OCI-LY3 (cell line): ENCODE data around the gene UNC5A.

Experiments used
- H2AFZ ChIP-seq: fragments of 200-600, 300-600 bp; shearing (Covaris generic); 2 replicates; pipeline ENCODE4 v1.6.0; 2014; ENCODE audit warnings: antibody characterized with exemption, low read depth, low read length
- H3K27ac ChIP-seq: fragments of 200-600, 300-600 bp; sonication (generic); 2 replicates; pipeline ENCODE4 v1.5.1; 2014; ENCODE audit warnings: mild to moderate bottlenecking, low read length, moderate library complexity, mixed read lengths
- H3K27me3 ChIP-seq: fragments of 200-600, 300-600 bp; sonication (generic); 2 replicates; pipeline ENCODE4 v1.6.1; 2014; ENCODE audit warnings: low read depth, low read length, mixed read lengths
- H3K36me3 ChIP-seq: fragments of 200-600, 300-600 bp; sonication (generic); replicated peaks from 2 replicates; pipeline ENCODE3; 2014; ENCODE audit warnings: low read depth, low read length, mixed read lengths
- H3K4me1 ChIP-seq: fragments of 300-600, 200-600 bp; sonication (generic); 2 replicates; pipeline ENCODE4 v1.6.1; 2014; ENCODE audit warnings: low read length, mixed read lengths
- H3K4me2 ChIP-seq: fragments of 200-600, 300-600 bp; sonication (generic); 2 replicates; pipeline ENCODE4 v1.6.1; 2014; ENCODE audit warnings: low read length, mixed read lengths
- H3K4me3 ChIP-seq: fragments of 300-600, 200-600 bp; sonication (generic); 2 replicates; pipeline ENCODE4 v1.5.1; 2014; ENCODE audit warnings: antibody characterized with exemption, mild to moderate bottlenecking, low read length, moderate library complexity
- H3K79me2 ChIP-seq: fragments of 300-600, 200-600 bp; shearing (Covaris generic); 2 replicates; pipeline ENCODE4 v1.6.1; 2014; ENCODE audit warnings: mild to moderate bottlenecking, low read length, mixed read lengths
- H3K9ac ChIP-seq: fragments of 300-600, 200-600 bp; shearing (Covaris generic); 2 replicates; pipeline ENCODE4 v1.6.0; 2014; ENCODE audit warnings: mild to moderate bottlenecking, low read length, moderate library complexity
- H3K9me3 ChIP-seq: fragments of 200-600, 300-600 bp; shearing (Covaris generic); 2 replicates; pipeline ENCODE4 v1.6.1; 2014; ENCODE audit warnings: low read length, mixed read lengths; ENCODE audit not compliant: insufficient read depth
- H4K20me1 ChIP-seq: fragments of 200-600, 300-600 bp; sonication (generic); 2 replicates; pipeline ENCODE4 v1.6.1; 2016; ENCODE audit warnings: low read length, mixed read lengths; ENCODE audit not compliant: insufficient read depth
- EZH2phosphoT487 ChIP-seq: fragments of 200-600 bp; shearing (Covaris generic); IDR thresholded peaks from 2 replicates; pipeline ENCODE4 v1.6.1; 2018; ENCODE audit warnings: antibody characterized with exemption, mixed run types, low read depth
- TF ChIP-seq, protein P1 (sequence below): fragments of 200-600, 300-600 bp; sonication (generic); IDR thresholded peaks from 2 replicates; pipeline ENCODE4 v1.5.1; 2014; ENCODE audit warnings: antibody characterized with exemption, low read length, low read depth

UNC5A gene

DNA sequence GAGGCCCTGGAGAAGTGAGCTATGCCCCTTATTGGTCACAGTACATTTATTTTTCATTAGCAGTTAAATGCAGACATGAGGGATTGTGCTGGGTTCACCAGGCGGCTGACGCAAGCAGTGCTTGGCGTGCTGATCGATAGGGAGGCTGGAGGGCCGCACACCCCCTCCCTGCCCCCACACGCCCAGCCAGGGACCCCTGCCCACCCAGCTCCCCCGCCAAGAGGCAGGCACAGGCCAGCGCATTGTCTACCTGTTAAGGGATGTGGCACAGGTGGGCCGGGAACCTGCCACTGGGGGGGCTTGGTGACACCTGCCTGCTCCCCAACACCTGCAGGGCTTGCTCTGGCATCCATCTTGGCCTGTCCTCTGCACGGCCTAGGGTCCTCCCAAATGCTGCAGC is 49.6 kb downstream of the UNC5A start:
- TF ChIP-seq EZH2phosphoT487: no peak
- TF ChIP-seq, protein P1, sequence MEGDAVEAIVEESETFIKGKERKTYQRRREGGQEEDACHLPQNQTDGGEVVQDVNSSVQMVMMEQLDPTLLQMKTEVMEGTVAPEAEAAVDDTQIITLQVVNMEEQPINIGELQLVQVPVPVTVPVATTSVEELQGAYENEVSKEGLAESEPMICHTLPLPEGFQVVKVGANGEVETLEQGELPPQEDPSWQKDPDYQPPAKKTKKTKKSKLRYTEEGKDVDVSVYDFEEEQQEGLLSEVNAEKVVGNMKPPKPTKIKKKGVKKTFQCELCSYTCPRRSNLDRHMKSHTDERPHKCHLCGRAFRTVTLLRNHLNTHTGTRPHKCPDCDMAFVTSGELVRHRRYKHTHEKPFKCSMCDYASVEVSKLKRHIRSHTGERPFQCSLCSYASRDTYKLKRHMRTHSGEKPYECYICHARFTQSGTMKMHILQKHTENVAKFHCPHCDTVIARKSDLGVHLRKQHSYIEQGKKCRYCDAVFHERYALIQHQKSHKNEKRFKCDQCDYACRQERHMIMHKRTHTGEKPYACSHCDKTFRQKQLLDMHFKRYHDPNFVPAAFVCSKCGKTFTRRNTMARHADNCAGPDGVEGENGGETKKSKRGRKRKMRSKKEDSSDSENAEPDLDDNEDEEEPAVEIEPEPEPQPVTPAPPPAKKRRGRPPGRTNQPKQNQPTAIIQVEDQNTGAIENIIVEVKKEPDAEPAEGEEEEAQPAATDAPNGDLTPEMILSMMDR: no peak
- no peaks in the 10 kb centered on the region for H3K79me2 ChIP-seq
- peaks cover 30% of the 10 kb centered on the region for H3K27me3 ChIP-seq

DNA sequence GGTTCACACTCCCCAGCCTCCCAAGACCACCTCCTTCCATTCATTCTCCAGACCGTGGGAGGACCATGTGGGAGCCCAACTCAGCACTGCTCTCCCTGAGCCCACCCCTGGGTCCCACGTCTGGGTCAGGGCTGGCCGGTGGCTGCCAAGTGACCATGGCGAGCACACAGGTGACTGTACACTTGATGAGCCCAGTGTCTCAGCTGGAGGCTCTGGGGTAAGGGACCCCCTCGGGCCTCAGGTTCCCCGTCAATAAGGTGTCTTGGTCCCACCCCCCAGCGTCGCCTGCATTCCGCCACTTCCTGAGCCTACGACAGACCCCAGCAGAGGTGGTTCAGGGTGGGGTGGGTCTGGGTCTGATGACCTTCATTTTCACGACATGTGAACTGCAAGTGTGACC is 50.0 kb downstream of the UNC5A start:
- no peak overlapping the region for H3K9ac ChIP-seq
- no peak overlapping the region for H2AFZ ChIP-seq
- peaks cover 11% of the 10 kb centered on the region for H3K4me1 ChIP-seq
- no peak overlapping the region for H3K4me2 ChIP-seq
- TF ChIP-seq EZH2phosphoT487: no peak
- TF ChIP-seq, protein P1: no peak
- H3K9me3 ChIP-seq: no peaks in the 10 kb centered on the region
- no peaks in the 10 kb centered on the region for H3K36me3 ChIP-seq
- H3K27me3 ChIP-seq: peaks cover 30% of the 10 kb centered on the region
- no peaks in the 10 kb centered on the region for H4K20me1 ChIP-seq
- no peak overlapping the region for H3K27ac ChIP-seq
- H3K79me2 ChIP-seq: no peaks in the 10 kb centered on the region
- H3K4me3 ChIP-seq: no peak overlapping the region

More for the DNA sequence above, 49.6 kb downstream of the UNC5A start:
- H2AFZ ChIP-seq: no peak overlapping the region
- no peak overlapping the region for H3K27ac ChIP-seq
- H3K9me3 ChIP-seq: no peaks in the 10 kb centered on the region
- peaks cover 11% of the 10 kb centered on the region for H3K4me1 ChIP-seq
- no peak overlapping the region for H3K4me2 ChIP-seq
- no peak overlapping the region for H3K4me3 ChIP-seq
- H3K9ac ChIP-seq: no peak overlapping the region
- no peaks in the 10 kb centered on the region for H3K36me3 ChIP-seq
- no peaks in the 10 kb centered on the region for H4K20me1 ChIP-seq

DNA sequence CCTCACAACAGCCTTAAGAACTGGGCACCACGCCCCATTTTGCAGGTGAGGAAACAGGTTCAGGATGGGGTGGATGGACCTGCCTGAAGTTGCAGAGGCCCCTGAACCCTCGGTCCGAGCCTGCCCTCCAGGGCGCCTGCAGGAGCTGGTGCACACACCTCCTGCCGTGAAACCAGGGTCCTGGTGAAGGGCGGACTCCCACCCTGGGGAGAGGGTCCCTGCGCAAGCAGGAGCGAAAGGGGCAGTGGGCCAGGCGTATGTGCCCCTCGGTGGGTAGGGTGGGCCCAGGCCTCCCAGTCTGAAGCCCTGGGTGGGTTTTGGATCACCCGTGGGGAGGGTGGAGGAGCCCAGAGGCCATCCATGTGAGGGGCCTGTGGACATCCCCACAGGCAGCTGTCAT is 50.9 kb downstream of the UNC5A start:
- H4K20me1 ChIP-seq: no peaks in the 10 kb centered on the region
- no peak overlapping the region for H3K4me3 ChIP-seq
- peaks cover 11% of the 10 kb centered on the region for H3K4me1 ChIP-seq
- no peaks in the 10 kb centered on the region for H3K36me3 ChIP-seq
- no peak overlapping the region for H3K4me2 ChIP-seq
- no peak overlapping the region for H3K27ac ChIP-seq
- H3K9me3 ChIP-seq: no peaks in the 10 kb centered on the region
- peaks cover 38% of the 10 kb centered on the region for H3K27me3 ChIP-seq
- TF ChIP-seq EZH2phosphoT487: no peak
- TF ChIP-seq, protein P1: no peak
- no peaks in the 10 kb centered on the region for H3K79me2 ChIP-seq
- no peak overlapping the region for H3K9ac ChIP-seq
- no peak overlapping the region for H2AFZ ChIP-seq

DNA sequence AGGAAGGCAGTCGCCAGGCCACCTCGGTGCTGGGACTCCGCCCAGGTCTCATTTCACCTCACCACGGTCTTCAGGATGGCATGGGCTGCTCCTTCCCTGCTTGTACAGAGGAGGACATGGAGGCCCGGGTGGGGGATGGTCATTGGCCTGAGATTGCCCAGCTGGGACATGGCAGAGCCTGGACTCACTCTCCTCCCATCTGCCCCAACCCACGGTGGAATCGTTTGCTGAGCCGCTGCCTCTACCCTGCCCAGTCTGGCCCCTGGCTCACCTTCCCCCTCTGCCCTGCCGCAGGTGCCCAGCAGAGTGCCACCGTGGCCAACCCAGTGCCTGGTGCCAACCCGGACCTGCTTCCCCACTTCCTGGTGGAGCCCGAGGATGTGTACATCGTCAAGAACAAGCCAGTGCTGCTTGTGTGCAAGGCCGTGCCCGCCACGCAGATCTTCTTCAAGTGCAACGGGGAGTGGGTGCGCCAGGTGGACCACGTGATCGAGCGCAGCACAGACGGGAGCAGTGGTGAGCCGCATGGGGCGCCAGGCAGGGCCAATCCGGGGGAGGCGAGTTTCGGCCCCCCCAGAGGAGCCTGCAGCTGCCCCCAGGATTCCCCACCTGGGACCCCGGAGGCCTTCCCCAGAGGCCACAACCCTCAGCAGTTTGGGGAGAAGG is 52.1 kb downstream of the UNC5A start:
- Histone ChIP-seq H3K4me2 (peak overlapping the region; percentile 72), H2AFZ (peak overlapping the region; percentile 61), H3K79me2 (no peaks in the 10 kb centered on the region), H3K27me3 (peaks cover 37% of the 10 kb centered on the region), H3K36me3 (no peaks in the 10 kb centered on the region), H4K20me1 (no peaks in the 10 kb centered on the region), H3K9me3 (no peaks in the 10 kb centered on the region), H3K27ac (no peak overlapping the region), H3K4me3 (peak overlapping the region; percentile 70), H3K4me1 (peaks cover 11% of the 10 kb centered on the region), H3K9ac (no peak overlapping the region)
- no peak for TF ChIP-seq EZH2phosphoT487
- TF ChIP-seq, protein P1: no peak
